Measurements from ENCODE around the gene ATP6V0B. TPM values are rescaled to one million over a fixed set of nuclear protein-coding genes. Genes with fewer than 3 reads are reported as not detected.

The ATP6V0B gene
- total and polyA plus RNA-seq, 2 of the 8 experiments (the other 6 are each of a cell fraction or from before 2014, with no cell fraction given) = 105 to 308 TPM

GRCh38 chr1:43982241-43982640 lies 7.5 kb downstream of the ATP6V0B start (continued):
- TF ChIP-seq CHD7 (IDR thresholded peaks at IDR 0.05; ENCODE audit: insufficient replicate concordance, low read length) (no peak), RBBP5 (IDR thresholded peaks at IDR 0.05; ENCODE audit: borderline replicate concordance, low read depth, low read length) (no peak), FOSL1 (IDR thresholded peaks at IDR 0.05; ENCODE audit: insufficient read depth, low read depth, low read length) (no peak), SIRT6 (IDR thresholded peaks at IDR 0.05; ENCODE audit: low read length) (no peak), CREB1 (IDR thresholded peaks at IDR 0.05) (no peak), SP1 (IDR thresholded peaks at IDR 0.05; ENCODE audit: low read depth, low read length) (no peak)
- TF ChIP-seq, protein P1, sequence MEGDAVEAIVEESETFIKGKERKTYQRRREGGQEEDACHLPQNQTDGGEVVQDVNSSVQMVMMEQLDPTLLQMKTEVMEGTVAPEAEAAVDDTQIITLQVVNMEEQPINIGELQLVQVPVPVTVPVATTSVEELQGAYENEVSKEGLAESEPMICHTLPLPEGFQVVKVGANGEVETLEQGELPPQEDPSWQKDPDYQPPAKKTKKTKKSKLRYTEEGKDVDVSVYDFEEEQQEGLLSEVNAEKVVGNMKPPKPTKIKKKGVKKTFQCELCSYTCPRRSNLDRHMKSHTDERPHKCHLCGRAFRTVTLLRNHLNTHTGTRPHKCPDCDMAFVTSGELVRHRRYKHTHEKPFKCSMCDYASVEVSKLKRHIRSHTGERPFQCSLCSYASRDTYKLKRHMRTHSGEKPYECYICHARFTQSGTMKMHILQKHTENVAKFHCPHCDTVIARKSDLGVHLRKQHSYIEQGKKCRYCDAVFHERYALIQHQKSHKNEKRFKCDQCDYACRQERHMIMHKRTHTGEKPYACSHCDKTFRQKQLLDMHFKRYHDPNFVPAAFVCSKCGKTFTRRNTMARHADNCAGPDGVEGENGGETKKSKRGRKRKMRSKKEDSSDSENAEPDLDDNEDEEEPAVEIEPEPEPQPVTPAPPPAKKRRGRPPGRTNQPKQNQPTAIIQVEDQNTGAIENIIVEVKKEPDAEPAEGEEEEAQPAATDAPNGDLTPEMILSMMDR (IDR thresholded peaks at IDR 0.05; ENCODE audit: control extremely low read depth in 1 of 3, insufficient read depth in 1 of 3, low read depth in 1 of 3, low read length in 3 of 3) = no peak
